Measurements from ENCODE around the gene GRK5. TPM values are rescaled to one million over a fixed set of nuclear protein-coding genes. Genes with fewer than 3 reads are reported as not detected.

GRK5 gene
- total RNA-seq, 1 donor from 2014 or later = 77.6 TPM

DNA sequence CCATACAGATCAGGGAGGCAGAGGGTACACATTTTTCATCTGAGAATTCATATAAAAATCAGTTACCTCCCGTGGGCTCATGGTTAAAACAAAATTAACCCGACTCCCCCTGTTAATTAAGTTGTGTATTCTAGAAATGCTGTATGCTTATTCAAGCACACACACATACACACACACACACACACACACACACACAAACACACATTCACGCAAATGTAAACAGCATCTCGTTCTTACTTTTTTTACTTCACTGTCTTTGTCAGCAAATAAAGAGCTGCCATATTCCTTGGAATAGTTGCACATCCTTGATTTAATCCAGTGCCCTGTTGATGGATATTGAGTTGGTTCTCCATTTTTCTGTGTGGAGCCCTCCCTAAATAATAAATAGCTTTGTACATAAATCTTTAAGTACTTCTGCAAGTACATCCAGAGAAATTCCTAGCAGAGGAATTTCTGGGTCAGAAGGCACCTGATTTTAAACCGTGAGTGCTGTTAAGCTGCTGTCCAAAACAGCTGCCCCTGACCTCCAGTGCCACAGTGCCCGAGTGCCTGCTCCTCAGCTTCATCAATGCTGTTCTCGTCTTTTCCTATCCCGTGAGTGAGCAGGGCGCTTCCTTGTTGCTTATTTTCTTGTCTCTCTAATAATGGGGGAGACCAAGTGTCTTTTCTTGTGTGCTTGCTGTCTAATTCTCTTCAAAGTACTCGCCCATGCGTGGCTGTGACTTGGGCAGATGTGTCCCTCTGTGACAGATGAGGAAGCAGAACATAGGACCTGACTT lies 217.9 kb downstream of the GRK5 start:
- no peak for DNase-seq
- peak overlapping the region; percentile 9 for H3K27ac Mint-ChIP-seq (ENCODE audit: unreplicated experiment)
- peaks cover 9% of the 10 kb centered on the region for H3K36me3 Mint-ChIP-seq (ENCODE audit: unreplicated experiment)
- peaks cover 3% of the 10 kb centered on the region for H3K9me3 Mint-ChIP-seq (ENCODE audit: unreplicated experiment)
- peaks cover 10% of the 10 kb centered on the region for H3K27me3 Mint-ChIP-seq (ENCODE audit: unreplicated experiment)
- H3K4me1 Mint-ChIP-seq (ENCODE audit: low read depth, unreplicated experiment) = peaks cover 28% of the 10 kb centered on the region
- H3K4me3 Mint-ChIP-seq (ENCODE audit: unreplicated experiment) = peak overlapping the region; percentile 30
- TF ChIP-seq, protein P1, sequence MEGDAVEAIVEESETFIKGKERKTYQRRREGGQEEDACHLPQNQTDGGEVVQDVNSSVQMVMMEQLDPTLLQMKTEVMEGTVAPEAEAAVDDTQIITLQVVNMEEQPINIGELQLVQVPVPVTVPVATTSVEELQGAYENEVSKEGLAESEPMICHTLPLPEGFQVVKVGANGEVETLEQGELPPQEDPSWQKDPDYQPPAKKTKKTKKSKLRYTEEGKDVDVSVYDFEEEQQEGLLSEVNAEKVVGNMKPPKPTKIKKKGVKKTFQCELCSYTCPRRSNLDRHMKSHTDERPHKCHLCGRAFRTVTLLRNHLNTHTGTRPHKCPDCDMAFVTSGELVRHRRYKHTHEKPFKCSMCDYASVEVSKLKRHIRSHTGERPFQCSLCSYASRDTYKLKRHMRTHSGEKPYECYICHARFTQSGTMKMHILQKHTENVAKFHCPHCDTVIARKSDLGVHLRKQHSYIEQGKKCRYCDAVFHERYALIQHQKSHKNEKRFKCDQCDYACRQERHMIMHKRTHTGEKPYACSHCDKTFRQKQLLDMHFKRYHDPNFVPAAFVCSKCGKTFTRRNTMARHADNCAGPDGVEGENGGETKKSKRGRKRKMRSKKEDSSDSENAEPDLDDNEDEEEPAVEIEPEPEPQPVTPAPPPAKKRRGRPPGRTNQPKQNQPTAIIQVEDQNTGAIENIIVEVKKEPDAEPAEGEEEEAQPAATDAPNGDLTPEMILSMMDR (IDR thresholded peaks at IDR 0.05; ENCODE audit: partially characterized antibody, unreplicated experiment) = no peak

DNA sequence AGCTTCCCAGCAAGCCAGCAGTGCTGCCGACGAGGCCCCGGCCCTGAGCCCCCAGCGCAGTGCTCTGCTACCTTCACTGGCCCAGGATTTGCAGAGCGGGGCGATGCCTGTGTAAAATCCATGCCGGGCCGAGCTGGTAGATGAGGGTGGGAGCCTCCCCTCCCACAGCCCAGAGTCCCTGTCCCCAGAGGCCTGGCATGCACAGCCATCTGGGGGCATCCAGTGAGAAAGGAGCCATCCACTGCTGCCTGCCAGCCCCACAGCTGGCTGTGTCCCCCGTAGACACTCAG lies 218.5 kb downstream of the GRK5 start:
- TF ChIP-seq, protein P1 (IDR thresholded peaks at IDR 0.05; ENCODE audit: partially characterized antibody, unreplicated experiment) = no peak
- Mint-ChIP-seq H3K36me3 (ENCODE audit: unreplicated experiment) (peaks cover 13% of the 10 kb centered on the region), H3K27ac (ENCODE audit: unreplicated experiment) (peak overlapping the region; percentile 9), H3K4me1 (ENCODE audit: low read depth, unreplicated experiment) (peaks cover 27% of the 10 kb centered on the region), H3K4me3 (ENCODE audit: unreplicated experiment) (no peak overlapping the region), H3K27me3 (ENCODE audit: unreplicated experiment) (peaks cover 10% of the 10 kb centered on the region), H3K9me3 (ENCODE audit: unreplicated experiment) (peaks cover 3% of the 10 kb centered on the region)
- DNase-seq = no peak

DNA sequence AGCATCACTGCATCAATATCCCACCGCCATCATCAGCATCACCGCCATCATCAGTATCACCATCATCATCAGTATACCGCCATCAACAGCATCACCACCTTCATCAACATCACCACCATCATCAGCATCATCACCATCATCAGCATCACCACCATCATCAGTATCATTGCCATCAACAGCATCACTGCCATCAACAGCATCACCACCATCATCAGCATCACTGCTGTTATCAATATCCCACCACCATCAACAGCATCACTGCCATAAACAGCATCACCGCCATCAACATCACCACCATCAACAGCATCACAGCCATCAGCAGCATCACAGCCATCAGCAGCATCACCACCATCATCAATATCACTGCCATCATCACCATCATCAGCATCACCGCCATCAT lies 219.3 kb downstream of the GRK5 start:
- Mint-ChIP-seq H3K27ac (ENCODE audit: unreplicated experiment) (no peak overlapping the region), H3K27me3 (ENCODE audit: unreplicated experiment) (peaks cover 10% of the 10 kb centered on the region), H3K4me3 (ENCODE audit: unreplicated experiment) (no peak overlapping the region), H3K36me3 (ENCODE audit: unreplicated experiment) (peaks cover 13% of the 10 kb centered on the region), H3K9me3 (ENCODE audit: unreplicated experiment) (peaks cover 3% of the 10 kb centered on the region), H3K4me1 (ENCODE audit: low read depth, unreplicated experiment) (peaks cover 18% of the 10 kb centered on the region)
- TF ChIP-seq, protein P1 (IDR thresholded peaks at IDR 0.05; ENCODE audit: partially characterized antibody, unreplicated experiment) = no peak
- DNase-seq = no peak

DNA sequence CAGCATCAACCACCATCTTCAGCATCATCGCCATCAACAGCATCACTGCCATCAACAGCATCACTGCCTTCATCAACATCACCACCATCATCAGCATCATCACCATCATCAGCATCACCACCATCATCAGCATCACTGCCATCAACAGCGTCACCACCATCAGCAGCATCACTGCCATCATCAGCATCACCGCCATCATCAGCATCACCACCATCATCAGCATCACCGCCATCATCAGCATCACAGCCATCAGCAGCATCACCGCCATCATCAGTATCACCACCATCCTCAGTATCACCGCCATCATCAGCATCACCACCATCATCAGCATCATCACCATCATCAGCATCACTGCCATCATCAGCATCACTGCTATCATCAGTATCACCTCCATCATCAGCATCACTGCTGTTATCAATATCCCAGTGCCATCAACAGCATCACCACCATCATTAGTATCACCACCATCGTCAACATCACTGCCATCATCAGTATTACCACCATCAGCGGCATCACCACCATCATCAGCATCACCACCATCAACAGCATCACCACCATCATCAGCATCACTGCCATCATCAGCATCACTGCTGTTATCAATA lies 220.0 kb downstream of the GRK5 start:
- H3K27me3 Mint-ChIP-seq (ENCODE audit: unreplicated experiment) = peaks cover 10% of the 10 kb centered on the region
- peaks cover 14% of the 10 kb centered on the region for H3K36me3 Mint-ChIP-seq (ENCODE audit: unreplicated experiment)
- H3K4me1 Mint-ChIP-seq (ENCODE audit: low read depth, unreplicated experiment) = peaks cover 16% of the 10 kb centered on the region
- H3K27ac Mint-ChIP-seq (ENCODE audit: unreplicated experiment) = no peak overlapping the region
- TF ChIP-seq, protein P1 (IDR thresholded peaks at IDR 0.05; ENCODE audit: partially characterized antibody, unreplicated experiment) = no peak
- DNase-seq = no peak
- H3K4me3 Mint-ChIP-seq (ENCODE audit: unreplicated experiment) = no peak overlapping the region
- H3K9me3 Mint-ChIP-seq (ENCODE audit: unreplicated experiment) = peaks cover 3% of the 10 kb centered on the region

DNA sequence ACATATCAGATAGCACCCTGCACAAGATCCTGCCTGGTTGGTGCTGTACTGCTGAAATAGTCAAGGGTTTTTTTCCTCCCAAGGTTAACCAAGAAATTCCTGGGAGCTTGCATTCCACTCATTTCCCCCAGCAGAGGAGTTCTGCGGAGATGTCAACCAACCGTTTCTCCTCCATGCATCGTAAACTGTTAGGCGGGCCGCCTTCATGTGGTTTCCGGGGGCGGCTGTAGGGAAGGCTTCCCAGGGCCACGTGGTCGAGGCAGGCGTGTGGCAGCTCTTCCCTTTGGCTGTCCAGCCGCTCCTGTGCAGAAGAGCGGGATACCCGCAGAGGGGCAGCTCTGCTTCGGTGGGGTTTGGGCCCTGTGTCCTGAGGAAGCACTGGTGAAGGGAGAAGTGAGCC lies 221.4 kb downstream of the GRK5 start:
- H3K27me3 Mint-ChIP-seq (ENCODE audit: unreplicated experiment) = peaks cover 7% of the 10 kb centered on the region

More for the DNA sequence above, 221.4 kb downstream of the GRK5 start:
- Mint-ChIP-seq H3K4me1 (ENCODE audit: low read depth, unreplicated experiment) (peaks cover 11% of the 10 kb centered on the region), H3K36me3 (ENCODE audit: unreplicated experiment) (peaks cover 21% of the 10 kb centered on the region), H3K4me3 (ENCODE audit: unreplicated experiment) (no peak overlapping the region), H3K27ac (ENCODE audit: unreplicated experiment) (no peak overlapping the region), H3K9me3 (ENCODE audit: unreplicated experiment) (peaks cover 10% of the 10 kb centered on the region)
- no peak for DNase-seq
- TF ChIP-seq, protein P1 (IDR thresholded peaks at IDR 0.05; ENCODE audit: partially characterized antibody, unreplicated experiment) = no peak

All from glutamatergic neuron (in vitro differentiated cells).